A673 (cell line): Measurements from ENCODE around the gene MS4A15. TPM values are rescaled to one million over a fixed set of nuclear protein-coding genes. Genes with fewer than 3 reads are reported as not detected.

ENCODE experiments used
- BruUV-seq: library from RNA; stranded (reverse); fragments of 400-500 nt; replicated peaks from 2 replicates; lab custom pipeline; 2021; lab: Mats Ljungman, UMichigan
- CTCF ChIA-PET: fragments of 300-600 bp; sonication (Branson Sonifier 250); formaldehyde crosslinking; loops from one replicate; lab custom pipeline; 2022; ENCODE audit warnings: antibody characterized with exemption; lab: Charles Lee
- POLR2A ChIA-PET: fragments of 300-600 bp; sonication (Branson Sonifier 250); formaldehyde crosslinking; loops from one replicate; lab custom pipeline; 2022; ENCODE audit warnings: antibody characterized with exemption; ENCODE audit not compliant: low non-redundant PET; lab: Charles Lee
- DNase-seq: peaks from one replicate; pipeline ENCODE4 v3.0.0-alpha.2; 2015; ENCODE audit warnings: low spot score
- H3K27ac ChIP-seq: fragments of 200-600 bp; sonication (generic); 2 replicates; pipeline ENCODE4 v1.5.1; 2016; ENCODE audit warnings: mixed run types, low read depth, mild to moderate bottlenecking, mixed read lengths, antibody characterized with exemption, low read length; ENCODE audit not compliant: poor library complexity, severe bottlenecking
- H3K27me3 ChIP-seq: fragments of 200-600 bp; sonication (generic); replicated peaks from 2 replicates; pipeline ENCODE4 v1.6.1; 2017; ENCODE audit warnings: mixed run types, low read depth, mild to moderate bottlenecking, mixed read lengths, antibody characterized with exemption, low read length; ENCODE audit not compliant: insufficient read depth, poor library complexity
- H3K36me3 ChIP-seq: fragments of 200-600 bp; sonication (generic); 2 replicates; pipeline ENCODE4 v1.6.1; 2016; ENCODE audit warnings: mixed run types, mild to moderate bottlenecking, mixed read lengths, antibody characterized with exemption, low read length; ENCODE audit not compliant: insufficient read depth, poor library complexity, severe bottlenecking
- H3K4me1 ChIP-seq: fragments of 200-600 bp; sonication (generic); 2 replicates; pipeline ENCODE4 v1.6.1; 2017; ENCODE audit warnings: mixed run types, mild to moderate bottlenecking, mixed read lengths, antibody characterized with exemption, low read length; ENCODE audit not compliant: insufficient read depth, poor library complexity, severe bottlenecking
- H3K4me3 ChIP-seq: fragments of 200-600 bp; sonication (generic); 2 replicates; pipeline ENCODE4 v1.5.1; 2016; ENCODE audit warnings: low read depth, mixed run types, mild to moderate bottlenecking, mixed read lengths, low read length; ENCODE audit not compliant: poor library complexity, severe bottlenecking
- H3K9me3 ChIP-seq: fragments of 200-600 bp; sonication (generic); 2 replicates; pipeline ENCODE4 v1.6.1; 2016; ENCODE audit warnings: mixed run types, low read depth, mild to moderate bottlenecking, mixed read lengths, antibody characterized with exemption, low read length; ENCODE audit not compliant: poor library complexity, severe bottlenecking
- CTCF ChIP-seq: fragments of 300-800, 200-600 bp; sonication (generic); conservative IDR thresholded peaks from 2 replicates; pipeline ENCODE4 v1.5.1; 2017; ENCODE audit warnings: low read depth, mild to moderate bottlenecking, antibody characterized with exemption, low read length, moderate library complexity, mixed read lengths
- EZH2 ChIP-seq: fragments of 200-600 bp; sonication (generic); IDR thresholded peaks from 2 replicates; pipeline ENCODE4 v1.6.1; 2017; ENCODE audit warnings: borderline replicate concordance, low read depth, mild to moderate bottlenecking, mixed read lengths, antibody characterized with exemption, low read length; ENCODE audit not compliant: poor library complexity, severe bottlenecking
- intact Hi-C: fragments of 100-400 bp; cut with micrococcal nuclease; formaldehyde crosslinking; loops from one replicate; pipeline ENCODE4 v1.10.0; 2022; ENCODE audit not compliant: unreplicated experiment
- total RNA-seq: library from RNA; stranded (reverse); gene quantifications from 2 replicates; pipeline ENCODE4 v1.2.3, GENCODE V29; 2021

The MS4A15 gene
- total RNA-seq, 1 experiment from 2014 or later, result not detected

GRCh38 chr11:60810151-60810550 is 53.5 kb downstream of the MS4A15 start:
- H3K4me3 ChIP-seq, result no peak overlapping the region
- BruUV-seq, result no TSS peak
- no peaks in the 10 kb centered on the region for H3K36me3 ChIP-seq
- CTCF ChIA-PET, result no interaction called here
- H3K27ac ChIP-seq, result no peak overlapping the region
- no peaks in the 10 kb centered on the region for H3K9me3 ChIP-seq
- no peak for DNase-seq
- H3K27me3 ChIP-seq, result no peaks in the 10 kb centered on the region
- H3K4me1 ChIP-seq, result no peaks in the 10 kb centered on the region
- POLR2A ChIA-PET, result no interaction called here
- TF ChIP-seq EZH2, result no peak
- TF ChIP-seq CTCF, result no peak
- intact Hi-C loops, result no loop called here

- Histone ChIP-seq H3K4me1 (no peaks in the 10 kb centered on the region), H3K9me3 (no peaks in the 10 kb centered on the region), H3K27me3 (no peaks in the 10 kb centered on the region), H3K4me3 (no peak overlapping the region), H3K27ac (no peak overlapping the region), H3K36me3 (no peaks in the 10 kb centered on the region)
- ChIA-PET CTCF (no interaction called here), POLR2A (no interaction called here)
- no peak for DNase-seq
- TF ChIP-seq EZH2, result no peak
- TF ChIP-seq CTCF, result no peak
- no TSS peak for BruUV-seq
- intact Hi-C loops, result no loop called here
Measured at GRCh38 chr11:60810569-60810968, 53.9 kb downstream of the MS4A15 start.

- ChIA-PET POLR2A (no interaction called here), CTCF (no interaction called here)
- H3K27me3 ChIP-seq, result no peaks in the 10 kb centered on the region
- H3K4me1 ChIP-seq, result no peaks in the 10 kb centered on the region
- H3K27ac ChIP-seq, result no peak overlapping the region
- intact Hi-C loops, result no loop called here
- DNase-seq, result no peak
- BruUV-seq, result no TSS peak
- peaks cover 9% of the 10 kb centered on the region for H3K9me3 ChIP-seq
- no peak overlapping the region for H3K4me3 ChIP-seq
- TF ChIP-seq EZH2, result no peak
- H3K36me3 ChIP-seq, result no peaks in the 10 kb centered on the region
Measured at GRCh38 chr11:60813324-60813723, 56.7 kb downstream of the MS4A15 start.

- H3K4me3 ChIP-seq, result no peak overlapping the region
- DNase-seq, result no peak
- no peak for TF ChIP-seq EZH2
- no peak for TF ChIP-seq CTCF
- POLR2A ChIA-PET, result no interaction called here
- peaks cover 9% of the 10 kb centered on the region for H3K9me3 ChIP-seq
- intact Hi-C loops, result no loop called here
- no TSS peak for BruUV-seq
- H3K4me1 ChIP-seq, result no peaks in the 10 kb centered on the region
- H3K27ac ChIP-seq, result no peak overlapping the region
- H3K36me3 ChIP-seq, result no peaks in the 10 kb centered on the region
- CTCF ChIA-PET, result no interaction called here
- H3K27me3 ChIP-seq, result no peaks in the 10 kb centered on the region
Measured at GRCh38 chr11:60814112-60814511, 57.4 kb downstream of the MS4A15 start.
